ENCODE measurements around the gene SS18L1. TPM values are rescaled to one million over a fixed set of nuclear protein-coding genes. Genes with fewer than 3 reads are reported as not detected.
A peak's percentile ranks its signal among the peaks of the same experiment; 100 is the strongest.

The SS18L1 gene
- total and polyA plus RNA-seq, 10 donors, result 6.7 to 18.6 (median 13.9) TPM

DNA sequence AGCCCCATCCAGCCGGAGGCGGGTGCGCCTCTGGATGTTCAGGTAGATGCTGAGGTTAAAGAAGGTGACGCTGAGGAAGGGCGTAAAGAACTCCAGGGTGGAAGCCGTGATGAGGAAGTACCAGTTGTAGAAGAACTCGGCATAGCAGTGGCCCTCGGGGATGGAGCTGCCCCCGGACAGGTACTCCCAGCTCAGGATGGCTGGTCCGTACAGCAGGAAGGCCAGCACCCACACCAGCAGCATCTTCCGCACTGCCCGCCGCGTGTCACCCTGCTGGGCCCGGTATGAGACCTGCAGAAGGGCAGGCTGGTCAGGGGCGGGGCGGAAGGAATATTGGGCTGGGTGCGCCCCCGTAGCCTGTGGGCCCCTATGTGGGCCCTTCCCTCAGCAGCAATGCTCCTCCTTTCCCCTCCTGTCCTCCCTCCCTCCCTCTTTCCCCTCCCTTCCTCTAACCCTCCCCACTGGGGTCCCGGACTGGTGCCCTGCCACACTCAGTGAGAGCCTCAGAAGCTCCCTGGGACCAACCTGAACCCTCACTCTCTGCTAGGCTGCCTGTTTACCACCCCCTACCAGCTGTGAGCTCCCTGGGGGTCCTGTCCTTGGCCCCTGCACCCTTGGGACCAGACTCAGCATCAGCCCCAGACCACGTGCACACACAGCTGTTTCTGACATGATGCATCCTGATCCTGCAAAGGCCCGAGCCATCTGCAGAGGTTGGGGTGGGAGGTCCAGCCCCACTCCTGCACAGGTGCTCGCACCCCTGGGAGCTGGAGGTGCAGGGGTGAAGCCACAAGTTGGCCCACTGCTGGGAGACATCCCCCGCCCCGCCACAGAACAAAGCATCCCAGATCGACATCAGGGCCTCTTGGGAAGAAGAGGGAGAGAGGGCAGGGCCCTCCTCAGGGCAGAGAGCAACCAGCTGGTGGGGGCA is 73.3 kb downstream of the SS18L1 start:
- Histone ChIP-seq H3K27me3 (replicated peaks in 1 of 7) (peaks cover 11 to 91% (median 80%) of the 10 kb centered on the region in 7 donors), H3K4me3 (no peak overlapping the region), H3K36me3 (no peaks in the 10 kb centered on the region), H3K9me3 (no peaks in the 10 kb centered on the region), H3K4me1 (peaks cover 6 to 25% (median 16%) of the 10 kb centered on the region in 6 donors), H3K27ac (no peak overlapping the region)
- WGBS, 5 donors, result 68 to 75% (median 74%) methylated on average over 25 to 26 of the region's 26 CpGs
- intact Hi-C loops (cut with DNase I; ENCODE audit: low total_unique reads), result no loop called here
- TF ChIP-seq POLR2AphosphoS5 (IDR thresholded peaks at IDR 0.05) (no peak), POLR2A (IDR thresholded peaks at IDR 0.05) (no peak), CTCF (IDR thresholded peaks at IDR 0.05 in 8 of 11, conservative IDR thresholded peaks at IDR 0.05 in 3 of 11) (no peak)
- DNase-seq, result no peak

DNA sequence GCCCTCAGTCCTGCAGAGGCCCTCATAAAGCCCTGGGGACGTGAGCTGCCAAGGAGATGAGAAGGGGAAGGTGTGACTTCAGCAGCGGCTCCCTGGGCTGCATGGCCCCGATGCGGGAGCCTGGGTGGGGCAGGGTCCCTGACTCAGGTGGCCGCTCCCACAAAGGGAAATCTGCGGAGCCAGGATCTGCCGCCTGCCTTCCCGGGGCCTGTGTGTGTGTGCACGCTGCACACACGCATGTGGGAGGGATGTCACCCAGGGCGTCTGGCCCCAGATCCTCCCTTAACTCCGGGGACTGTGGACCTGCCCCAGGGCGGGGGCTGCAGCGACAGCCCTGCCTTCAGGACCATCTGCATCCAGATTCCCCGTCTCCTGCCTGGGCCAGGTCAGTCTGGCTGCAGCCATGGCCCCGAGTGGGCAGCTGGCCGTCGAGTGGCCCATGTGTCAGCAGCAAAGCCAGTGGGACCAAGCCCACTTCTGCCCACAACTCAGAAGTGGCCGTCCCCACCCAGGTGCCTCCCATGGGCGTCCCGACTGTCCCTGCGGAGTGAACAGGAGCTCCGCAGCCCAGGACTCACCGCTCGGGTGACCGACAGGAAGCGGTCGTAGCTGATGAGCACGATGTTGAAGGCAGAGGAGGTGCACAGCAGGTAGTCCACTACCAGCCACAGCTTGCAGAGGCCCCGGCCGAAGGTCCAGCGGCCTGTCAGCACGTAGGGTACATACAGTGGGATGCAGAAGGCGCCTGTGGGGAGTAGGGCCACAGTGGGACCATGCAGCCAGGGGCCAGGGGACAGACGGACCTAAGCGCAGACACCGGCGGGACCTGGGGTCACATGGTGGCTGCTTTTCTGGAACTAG is 74.6 kb downstream of the SS18L1 start:
- H3K4me1 ChIP-seq, result peaks cover 6 to 25% (median 16%) of the 10 kb centered on the region in 6 donors
- H3K36me3 ChIP-seq, result no peaks in the 10 kb centered on the region
- H3K4me3 ChIP-seq, result no peak overlapping the region
- WGBS, 5 donors, result 56 to 67% (median 59%) methylated on average over 30 to 38 of the region's 38 CpGs
- TF ChIP-seq CTCF (IDR thresholded peaks at IDR 0.05 in 8 of 11, conservative IDR thresholded peaks at IDR 0.05 in 3 of 11) (no peak), POLR2A (IDR thresholded peaks at IDR 0.05) (no peak), POLR2AphosphoS5 (IDR thresholded peaks at IDR 0.05) (no peak)
- H3K27me3 ChIP-seq (replicated peaks in 1 of 7), result peaks cover 11 to 96% (median 86%) of the 10 kb centered on the region in 7 donors
- DNase-seq, result no peak
- H3K27ac ChIP-seq, result no peak overlapping the region
- intact Hi-C loops (cut with DNase I; ENCODE audit: low total_unique reads), result no loop called here
- no peaks in the 10 kb centered on the region for H3K9me3 ChIP-seq

GRCh38 chr20:62219101-62219991 is 75.8 kb downstream of the SS18L1 start:
- 3 to 4% (median 3%) methylated on average over 70 to 84 of the region's 84 CpGs for WGBS, 5 donors
- H3K36me3 ChIP-seq, result no peaks in the 10 kb centered on the region
- intact Hi-C loops (cut with DNase I; ENCODE audit: low total_unique reads), result no loop called here

More at GRCh38 chr20:62219101-62219991, 75.8 kb downstream of the SS18L1 start:
- H3K27ac ChIP-seq, result no peak overlapping the region
- peaks cover 11 to 100% (median 88%) of the 10 kb centered on the region in 7 donors for H3K27me3 ChIP-seq (replicated peaks in 1 of 7)
- TF ChIP-seq CTCF (IDR thresholded peaks at IDR 0.05 in 8 of 11, conservative IDR thresholded peaks at IDR 0.05 in 3 of 11) (no peak), POLR2A (IDR thresholded peaks at IDR 0.05) (no peak), POLR2AphosphoS5 (IDR thresholded peaks at IDR 0.05) (no peak)
- no peaks in the 10 kb centered on the region for H3K9me3 ChIP-seq
- H3K4me1 ChIP-seq, result peaks cover 6 to 25% (median 16%) of the 10 kb centered on the region in 6 donors
- peak overlapping the region in 6 of 8 donors; percentile 22 to 69 (median 40) for H3K4me3 ChIP-seq
- no peak for DNase-seq

Measured in spleen (tissue), 11 donors.